Measurements from ENCODE around the gene ARFGEF2.
"Not testable (repeated sequence)": the region's sequence is repeated elsewhere in the genome, so short reads cannot be mapped to it uniquely, and the experiment has no call there.

The ARFGEF2 gene

DNA sequence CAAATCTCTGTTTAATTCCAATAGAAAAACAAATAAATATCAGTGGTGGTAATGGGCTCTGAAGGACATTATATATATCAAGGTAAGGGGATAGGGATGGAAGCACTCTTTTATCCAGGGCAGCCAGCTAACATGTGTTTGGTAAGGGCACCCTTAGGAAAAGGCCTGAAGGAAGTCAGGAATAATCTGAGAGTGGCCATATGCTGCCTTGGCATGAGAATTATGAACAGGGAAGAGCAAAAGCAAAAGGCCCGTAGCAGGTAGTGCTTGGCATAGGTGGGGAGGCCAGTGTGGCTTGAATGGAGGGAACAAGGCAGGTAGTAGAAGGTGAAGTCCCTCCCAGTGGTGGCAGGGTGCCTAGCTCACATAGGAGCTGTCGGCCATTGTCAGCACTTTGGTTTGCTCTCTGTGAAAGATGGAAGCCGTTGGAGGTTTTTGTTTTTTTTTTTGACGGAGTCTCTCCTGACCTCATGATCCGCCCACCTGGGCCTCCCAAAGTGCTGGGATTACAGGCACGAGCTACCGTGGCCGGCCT lies 85.0 kb downstream of the ARFGEF2 start:
- peaks cover 13% of the 10 kb centered on the region for H3K36me3 ChIP-seq (ENCODE audit: control insufficient read depth, insufficient read depth, low read length)
- H3K27me3 ChIP-seq (replicated peaks; ENCODE audit: control insufficient read depth, insufficient read depth, low read length), result no peaks in the 10 kb centered on the region
- no peak overlapping the region for H3K4me3 ChIP-seq (replicated peaks; ENCODE audit: low read depth, low read length)
- TF ChIP-seq, protein P1, sequence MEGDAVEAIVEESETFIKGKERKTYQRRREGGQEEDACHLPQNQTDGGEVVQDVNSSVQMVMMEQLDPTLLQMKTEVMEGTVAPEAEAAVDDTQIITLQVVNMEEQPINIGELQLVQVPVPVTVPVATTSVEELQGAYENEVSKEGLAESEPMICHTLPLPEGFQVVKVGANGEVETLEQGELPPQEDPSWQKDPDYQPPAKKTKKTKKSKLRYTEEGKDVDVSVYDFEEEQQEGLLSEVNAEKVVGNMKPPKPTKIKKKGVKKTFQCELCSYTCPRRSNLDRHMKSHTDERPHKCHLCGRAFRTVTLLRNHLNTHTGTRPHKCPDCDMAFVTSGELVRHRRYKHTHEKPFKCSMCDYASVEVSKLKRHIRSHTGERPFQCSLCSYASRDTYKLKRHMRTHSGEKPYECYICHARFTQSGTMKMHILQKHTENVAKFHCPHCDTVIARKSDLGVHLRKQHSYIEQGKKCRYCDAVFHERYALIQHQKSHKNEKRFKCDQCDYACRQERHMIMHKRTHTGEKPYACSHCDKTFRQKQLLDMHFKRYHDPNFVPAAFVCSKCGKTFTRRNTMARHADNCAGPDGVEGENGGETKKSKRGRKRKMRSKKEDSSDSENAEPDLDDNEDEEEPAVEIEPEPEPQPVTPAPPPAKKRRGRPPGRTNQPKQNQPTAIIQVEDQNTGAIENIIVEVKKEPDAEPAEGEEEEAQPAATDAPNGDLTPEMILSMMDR (IDR thresholded peaks at IDR 0.05; ENCODE audit: insufficient read depth, low read length, poor library complexity, severe bottlenecking), result no peak
- DNase-seq (ENCODE audit: extremely low read depth, insufficient read length), result no peak

DNA sequence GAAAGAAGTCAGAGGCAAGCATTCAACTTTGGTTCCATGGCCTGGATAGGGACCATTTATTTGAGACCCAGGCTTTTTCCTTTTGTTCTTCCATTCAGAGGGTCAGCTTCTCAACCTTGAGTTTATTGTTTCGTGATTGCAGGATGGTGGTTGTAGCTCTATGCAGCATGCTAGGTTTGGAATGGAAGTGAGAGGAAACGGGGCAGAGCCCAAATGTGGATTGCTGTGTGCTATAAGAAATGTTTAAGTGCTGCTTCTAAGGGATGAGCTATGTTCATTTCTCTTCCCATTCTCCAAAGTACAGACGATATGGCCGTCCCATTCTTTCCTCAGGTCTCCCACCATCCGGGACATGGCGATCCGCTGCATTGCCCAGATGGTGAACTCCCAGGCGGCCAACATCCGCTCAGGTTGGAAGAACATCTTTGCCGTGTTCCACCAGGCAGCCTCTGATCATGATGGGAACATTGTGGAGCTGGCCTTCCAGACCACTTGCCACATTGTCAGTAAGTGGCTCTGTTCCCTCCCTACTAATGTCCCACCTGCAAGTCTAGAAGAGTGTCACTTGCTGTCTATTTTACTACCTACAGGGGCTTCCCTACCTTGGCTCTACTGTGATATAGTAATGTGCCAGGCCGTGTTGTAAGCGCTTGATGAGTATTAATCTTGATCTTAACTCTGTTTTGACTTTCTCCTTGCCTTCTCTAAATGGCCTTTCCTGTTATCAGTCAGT lies 88.6 kb downstream of the ARFGEF2 start:
- Histone ChIP-seq H3K27me3 (replicated peaks; ENCODE audit: control insufficient read depth, insufficient read depth, low read length) (no peaks in the 10 kb centered on the region), H3K4me3 (replicated peaks; ENCODE audit: low read depth, low read length) (no peak overlapping the region), H3K36me3 (ENCODE audit: control insufficient read depth, insufficient read depth, low read length) (peaks cover 20% of the 10 kb centered on the region)
- DNase-seq (ENCODE audit: extremely low read depth, insufficient read length), result no peak
- TF ChIP-seq, protein P1 (IDR thresholded peaks at IDR 0.05; ENCODE audit: insufficient read depth, low read length, poor library complexity, severe bottlenecking), result no peak

DNA sequence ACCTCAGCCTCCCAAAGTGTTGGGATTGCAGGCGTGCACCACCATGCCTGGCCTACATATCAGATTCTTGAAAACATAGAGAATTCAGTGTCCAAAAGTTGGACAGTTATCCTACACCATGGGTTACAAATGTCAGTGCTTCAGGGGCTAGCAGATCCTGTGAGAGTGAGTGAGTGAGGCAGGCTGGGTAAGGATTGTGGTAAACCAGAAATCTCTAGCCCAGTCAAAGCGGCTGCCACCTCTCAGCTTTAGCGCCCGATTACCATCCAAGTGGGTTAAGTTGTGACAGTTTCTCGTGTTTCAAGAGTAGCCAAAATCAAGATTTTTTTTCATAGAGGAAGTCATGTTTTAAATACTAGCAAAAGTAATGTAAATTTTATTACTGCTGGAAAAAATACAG lies 102.7 kb downstream of the ARFGEF2 start:
- no peaks in the 10 kb centered on the region for H3K27me3 ChIP-seq (replicated peaks; ENCODE audit: control insufficient read depth, insufficient read depth, low read length)
- no peak for DNase-seq (ENCODE audit: extremely low read depth, insufficient read length)
- peaks cover 14% of the 10 kb centered on the region for H3K36me3 ChIP-seq (ENCODE audit: control insufficient read depth, insufficient read depth, low read length)
- TF ChIP-seq, protein P1 (IDR thresholded peaks at IDR 0.05; ENCODE audit: insufficient read depth, low read length, poor library complexity, severe bottlenecking), result no peak
- H3K4me3 ChIP-seq (replicated peaks; ENCODE audit: low read depth, low read length), result no peak overlapping the region

DNA sequence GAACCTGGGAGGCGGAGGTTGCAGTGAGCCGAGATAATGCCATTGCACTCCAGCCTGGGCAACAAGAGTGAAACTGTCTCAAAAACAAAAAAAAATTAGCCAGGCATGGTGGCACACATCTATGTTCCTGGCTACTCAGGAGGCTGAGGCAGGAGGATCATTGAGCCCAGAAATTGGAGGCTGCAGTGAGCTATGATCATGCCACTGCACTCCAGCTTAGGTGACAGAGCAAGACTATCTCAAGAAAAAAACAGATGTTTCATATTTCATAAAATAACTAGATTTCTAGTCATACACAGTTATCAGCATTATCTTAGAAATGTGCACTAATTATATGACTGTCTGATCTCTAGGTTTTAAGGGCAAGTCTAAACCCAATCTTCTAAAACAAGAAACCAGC lies 106.7 kb downstream of the ARFGEF2 start:
- peaks cover 12% of the 10 kb centered on the region for H3K36me3 ChIP-seq (ENCODE audit: control insufficient read depth, insufficient read depth, low read length)
- H3K27me3 ChIP-seq (replicated peaks; ENCODE audit: control insufficient read depth, insufficient read depth, low read length); DNase-seq (ENCODE audit: extremely low read depth, insufficient read length); H3K4me3 ChIP-seq (replicated peaks; ENCODE audit: low read depth, low read length): not testable (repeated sequence)

DNA sequence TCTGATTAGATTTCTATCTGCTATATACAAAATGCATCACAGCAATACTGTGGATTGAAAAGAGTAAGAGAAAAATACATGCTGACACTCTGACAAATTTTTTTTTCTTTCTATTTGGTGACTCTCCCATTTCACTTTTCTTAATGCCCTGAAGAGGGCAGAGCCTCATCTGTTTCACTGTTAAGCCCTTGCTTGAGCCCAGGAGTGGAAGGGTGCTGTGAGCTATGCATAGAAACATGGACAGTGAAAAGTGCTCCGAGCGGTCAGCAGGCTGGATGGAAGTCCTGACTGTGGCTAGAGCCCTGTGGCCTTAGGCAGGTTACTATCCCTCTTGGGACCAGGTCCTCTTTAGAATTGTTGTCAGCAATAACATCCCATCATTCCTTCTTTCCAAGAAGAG lies 107.2 kb downstream of the ARFGEF2 start:
- peaks cover 13% of the 10 kb centered on the region for H3K36me3 ChIP-seq (ENCODE audit: control insufficient read depth, insufficient read depth, low read length)
- H3K27me3 ChIP-seq (replicated peaks; ENCODE audit: control insufficient read depth, insufficient read depth, low read length), result no peaks in the 10 kb centered on the region
- TF ChIP-seq, protein P1 (IDR thresholded peaks at IDR 0.05; ENCODE audit: insufficient read depth, low read length, poor library complexity, severe bottlenecking), result peak; percentile 34
- H3K4me3 ChIP-seq (replicated peaks; ENCODE audit: low read depth, low read length), result no peak overlapping the region
- no peak for DNase-seq (ENCODE audit: extremely low read depth, insufficient read length)

DNA sequence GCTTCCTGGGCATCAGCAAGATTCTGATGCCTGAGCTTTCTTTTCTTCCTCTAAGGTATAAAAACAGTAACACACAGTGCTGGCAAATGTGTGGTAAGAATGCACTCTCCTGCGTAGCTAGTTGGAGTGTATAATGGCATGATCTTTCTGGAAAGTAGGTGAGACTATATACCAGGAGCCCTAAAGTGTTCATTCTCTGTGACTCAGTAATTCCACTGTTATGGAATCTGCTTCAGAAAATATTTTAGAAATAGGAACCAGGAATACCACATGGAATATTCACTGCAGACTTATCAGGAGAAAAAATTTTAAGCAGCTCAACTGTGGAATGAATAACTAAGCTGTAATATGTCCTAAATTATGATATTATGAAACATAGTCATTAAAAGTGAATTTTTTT lies 107.7 kb downstream of the ARFGEF2 start:
- peaks cover 17% of the 10 kb centered on the region for H3K36me3 ChIP-seq (ENCODE audit: control insufficient read depth, insufficient read depth, low read length)
- no peak for DNase-seq (ENCODE audit: extremely low read depth, insufficient read length)
- no peaks in the 10 kb centered on the region for H3K27me3 ChIP-seq (replicated peaks; ENCODE audit: control insufficient read depth, insufficient read depth, low read length)
- no peak overlapping the region for H3K4me3 ChIP-seq (replicated peaks; ENCODE audit: low read depth, low read length)
- TF ChIP-seq, protein P1 (IDR thresholded peaks at IDR 0.05; ENCODE audit: insufficient read depth, low read length, poor library complexity, severe bottlenecking), result no peak
